ENCODE results near the gene RAD51.

GRCh38 chr15:40660686-40661085 is 34.3 kb upstream of the RAD51 start:
- TF ChIP-seq POLR2AphosphoS5 (IDR thresholded peaks at IDR 0.05): no peak
- no peak for TF ChIP-seq CTCF (IDR thresholded peaks at IDR 0.05)
